Measurements from ENCODE around the gene SOWAHD. TPM values are rescaled to one million over a fixed set of nuclear protein-coding genes. Genes with fewer than 3 reads are reported as not detected.
A peak's percentile ranks its signal among the peaks of the same experiment; 100 is the strongest.

SOWAHD gene
- total and polyA plus RNA-seq, 8 donors, result 1.5 to 33.6 (median 1.8) TPM; not detected in 4

DNA sequence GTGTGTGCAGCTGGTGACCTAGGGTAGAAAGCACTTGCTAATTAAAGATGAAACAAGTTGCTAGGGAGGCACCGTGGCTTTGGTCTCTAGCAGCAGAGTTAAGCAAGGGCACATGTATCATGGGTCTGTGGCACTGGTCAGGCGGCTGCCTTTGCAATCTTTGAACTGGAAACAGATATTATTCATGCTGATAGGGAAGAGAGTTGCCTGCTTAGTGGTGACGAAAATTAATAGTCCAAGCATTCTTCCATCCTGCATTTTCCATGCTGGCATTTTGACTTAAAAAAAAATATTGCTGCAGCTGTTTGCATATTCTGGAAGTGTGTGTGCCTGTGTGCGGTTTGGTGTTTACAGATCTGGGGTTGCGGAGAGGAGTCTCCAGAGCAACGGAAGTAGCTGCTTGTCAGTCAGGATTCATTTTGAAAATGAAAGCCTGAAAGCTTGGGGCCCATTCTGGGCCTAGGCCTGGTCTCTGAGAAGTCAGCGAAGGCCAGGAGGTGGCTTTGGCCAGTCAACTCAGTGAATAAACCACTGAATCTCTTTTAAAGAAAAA lies 2.3 kb upstream of the SOWAHD start:
- 20 to 41% (median 35%) methylated on average over 7 of the region's 7 CpGs for WGBS, 5 donors
- intact Hi-C loops (cut with DNase I; ENCODE audit: low total_unique reads), result no loop called here
- Histone ChIP-seq H3K36me3 (no peaks in the 10 kb centered on the region), H3K4me1 (peaks cover 0 to 31% (median 27%) of the 10 kb centered on the region in 4 donors), H3K4me3 (no peak overlapping the region), H3K27ac (peak overlapping the region; percentile 39 to 79 (median 72)), H3K9me3 (no peaks in the 10 kb centered on the region), H3K27me3 (peaks cover 0 to 12% (median 0%) of the 10 kb centered on the region in 3 donors)
- TF ChIP-seq EP300 (IDR thresholded peaks at IDR 0.05), result no peak
- no peak for TF ChIP-seq POLR2AphosphoS5 (IDR thresholded peaks at IDR 0.05)
- TF ChIP-seq, protein P1, sequence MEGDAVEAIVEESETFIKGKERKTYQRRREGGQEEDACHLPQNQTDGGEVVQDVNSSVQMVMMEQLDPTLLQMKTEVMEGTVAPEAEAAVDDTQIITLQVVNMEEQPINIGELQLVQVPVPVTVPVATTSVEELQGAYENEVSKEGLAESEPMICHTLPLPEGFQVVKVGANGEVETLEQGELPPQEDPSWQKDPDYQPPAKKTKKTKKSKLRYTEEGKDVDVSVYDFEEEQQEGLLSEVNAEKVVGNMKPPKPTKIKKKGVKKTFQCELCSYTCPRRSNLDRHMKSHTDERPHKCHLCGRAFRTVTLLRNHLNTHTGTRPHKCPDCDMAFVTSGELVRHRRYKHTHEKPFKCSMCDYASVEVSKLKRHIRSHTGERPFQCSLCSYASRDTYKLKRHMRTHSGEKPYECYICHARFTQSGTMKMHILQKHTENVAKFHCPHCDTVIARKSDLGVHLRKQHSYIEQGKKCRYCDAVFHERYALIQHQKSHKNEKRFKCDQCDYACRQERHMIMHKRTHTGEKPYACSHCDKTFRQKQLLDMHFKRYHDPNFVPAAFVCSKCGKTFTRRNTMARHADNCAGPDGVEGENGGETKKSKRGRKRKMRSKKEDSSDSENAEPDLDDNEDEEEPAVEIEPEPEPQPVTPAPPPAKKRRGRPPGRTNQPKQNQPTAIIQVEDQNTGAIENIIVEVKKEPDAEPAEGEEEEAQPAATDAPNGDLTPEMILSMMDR (IDR thresholded peaks at IDR 0.05), result no peak
- no peak for TF ChIP-seq POLR2A (IDR thresholded peaks at IDR 0.05)
- DNase-seq, result peak; percentile 29 to 50

DNA sequence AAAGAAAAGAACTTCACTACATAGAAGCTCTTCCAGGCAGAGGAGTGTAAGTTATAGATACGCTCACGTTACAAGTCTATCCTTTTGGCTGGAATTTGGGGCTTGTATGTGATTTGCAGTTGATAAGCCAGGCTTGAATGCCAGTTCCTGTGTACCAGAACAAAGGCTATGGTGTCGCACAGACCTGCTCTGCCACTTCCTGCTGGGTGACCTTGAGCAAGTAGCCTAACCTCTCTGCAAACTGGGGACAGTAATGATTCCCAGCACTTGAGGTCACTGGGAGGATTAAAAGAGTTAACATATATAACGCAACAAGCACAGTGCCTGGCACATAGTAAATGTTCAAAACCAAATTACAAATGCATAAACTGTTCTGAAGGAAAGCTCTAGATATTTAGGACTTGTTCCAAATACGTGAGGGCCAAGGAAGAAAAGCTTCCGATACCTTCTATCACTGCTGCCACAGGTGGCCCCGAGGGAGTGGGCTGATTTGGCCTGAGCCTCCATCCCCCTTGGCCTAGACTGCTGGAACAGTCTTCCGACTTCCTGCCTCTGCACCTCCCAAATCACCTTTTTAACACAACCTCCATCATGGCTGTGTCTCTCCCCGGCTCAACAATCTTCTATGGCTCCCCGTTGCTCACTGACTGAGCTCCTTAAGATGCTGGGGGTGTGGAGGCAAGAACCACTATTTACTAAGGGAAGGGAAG lies 1.3 kb upstream of the SOWAHD start:
- intact Hi-C loops (cut with DNase I; ENCODE audit: low total_unique reads), result no loop called here
- Histone ChIP-seq H3K27ac (peak overlapping the region in 4 of 5 donors; percentile 70 to 79 (median 72)), H3K9me3 (no peaks in the 10 kb centered on the region), H3K36me3 (no peaks in the 10 kb centered on the region), H3K4me3 (no peak overlapping the region), H3K4me1 (peaks cover 0 to 31% (median 27%) of the 10 kb centered on the region in 4 donors), H3K27me3 (peaks cover 0 to 12% (median 0%) of the 10 kb centered on the region in 3 donors)
- TF ChIP-seq POLR2AphosphoS5 (IDR thresholded peaks at IDR 0.05), result no peak
- no peak for TF ChIP-seq EP300 (IDR thresholded peaks at IDR 0.05)
- WGBS, 5 donors, result 55 to 67% (median 61%) methylated on average over 10 of the region's 10 CpGs
- peak; percentile 28 to 46 for DNase-seq

DNA sequence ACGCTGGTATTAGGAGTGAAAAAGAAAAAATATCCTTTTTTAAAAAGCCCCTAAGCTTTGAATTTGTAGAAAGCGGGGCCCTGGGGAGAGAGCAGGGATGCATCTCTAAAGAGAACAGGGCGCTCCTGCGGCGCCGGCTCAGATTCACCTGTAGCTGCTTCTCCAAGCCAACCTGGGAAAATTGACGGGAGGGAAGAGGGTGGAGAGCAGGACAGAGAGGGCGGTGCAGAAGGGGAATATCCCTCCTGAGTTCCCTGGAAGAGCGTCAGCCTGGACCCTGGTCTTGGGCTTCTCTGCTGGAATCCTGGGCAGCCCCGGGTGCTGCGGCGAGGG lies 776 bp upstream of the SOWAHD start:
- no peak for DNase-seq
- intact Hi-C loops (cut with DNase I; ENCODE audit: low total_unique reads), result no loop called here
- WGBS, 5 donors, result 46 to 64% (median 50%) methylated on average over 9 to 12 of the region's 12 CpGs
- TF ChIP-seq, protein P1 (IDR thresholded peaks at IDR 0.05), result no peak
- Histone ChIP-seq H3K4me3 (peak overlapping the region; percentile 47 to 63 (median 54)), H3K27ac (peak overlapping the region; percentile 32 to 79 (median 72)), H3K36me3 (no peaks in the 10 kb centered on the region), H3K4me1 (peaks cover 0 to 31% (median 27%) of the 10 kb centered on the region in 4 donors), H3K9me3 (no peaks in the 10 kb centered on the region), H3K27me3 (peaks cover 0 to 12% (median 0%) of the 10 kb centered on the region in 3 donors)

DNA sequence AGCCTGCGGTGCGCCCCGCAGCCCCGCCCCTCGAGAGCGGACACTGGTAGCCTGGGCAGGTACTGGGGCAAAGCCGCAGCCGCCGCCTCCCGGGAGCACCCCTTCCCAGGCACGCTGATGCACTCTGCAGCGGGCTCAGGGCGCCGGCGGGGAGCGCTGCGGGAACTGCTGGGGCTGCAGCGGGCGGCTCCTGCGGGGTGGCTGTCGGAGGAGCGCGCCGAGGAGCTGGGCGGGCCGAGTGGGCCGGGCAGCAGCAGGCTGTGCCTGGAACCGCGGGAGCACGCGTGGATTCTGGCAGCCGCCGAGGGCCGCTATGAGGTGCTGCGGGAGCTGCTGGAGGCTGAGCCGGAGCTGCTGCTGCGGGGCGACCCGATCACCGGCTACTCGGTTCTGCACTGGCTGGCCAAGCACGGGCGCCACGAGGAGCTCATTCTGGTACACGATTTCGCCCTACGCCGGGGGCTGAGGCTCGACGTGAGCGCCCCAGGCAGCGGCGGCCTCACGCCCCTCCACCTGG lies 401 bp downstream of the SOWAHD start:
- no peaks in the 10 kb centered on the region for H3K9me3 ChIP-seq
- no peak for TF ChIP-seq POLR2AphosphoS5 (IDR thresholded peaks at IDR 0.05)
- TF ChIP-seq, protein P1 (IDR thresholded peaks at IDR 0.05), result no peak
- no peak for TF ChIP-seq POLR2A (IDR thresholded peaks at IDR 0.05)
- no peak for TF ChIP-seq EP300 (IDR thresholded peaks at IDR 0.05)
- peak in 1 of 2 donors; percentile 54 for DNase-seq
- peak overlapping the region; percentile 47 to 63 (median 54) for H3K4me3 ChIP-seq
- H3K4me1 ChIP-seq, result peaks cover 0 to 31% (median 27%) of the 10 kb centered on the region in 4 donors
- peak overlapping the region; percentile 63 to 79 (median 72) for H3K27ac ChIP-seq
- peaks cover 0 to 12% (median 0%) of the 10 kb centered on the region in 3 donors for H3K27me3 ChIP-seq
- intact Hi-C loops (cut with DNase I; ENCODE audit: low total_unique reads), result no loop called here
- no peaks in the 10 kb centered on the region for H3K36me3 ChIP-seq
- WGBS, 5 donors, result 1 to 31% (median 18%) methylated on average over 7 to 53 of the region's 54 CpGs; no CpG with 5 or more reads in 1 of the 5 donors
